ENCODE measurements around the gene KRT14.
"Not testable (repeated sequence)": the region's sequence is repeated elsewhere in the genome, so short reads cannot be mapped to it uniquely, and the experiment has no call there.

Gene KRT14

GRCh38 chr17:41617698-41618097 lies 31.0 kb upstream of the KRT14 start:
- CTCF ChIA-PET, result no interaction called here
- H3K9me3 ChIP-seq (ENCODE audit: control extremely low read depth in 1 of 5, control insufficient read depth in 4 of 5, insufficient read depth in 2 of 5, low read depth in 1 of 5, low read length in 4 of 5), result no peaks in the 10 kb centered on the region
- H3K4me3 ChIP-seq (ENCODE audit: control insufficient read depth in 1 of 7, extremely low read depth in 1 of 7, insufficient read depth in 4 of 7, low read depth in 2 of 7, low read length in 6 of 7), result no peak overlapping the region
- peaks cover 0 to 3% (median 0%) of the 10 kb centered on the region in 5 experiments for H3K27me3 ChIP-seq (replicated peaks in 2 of 5; ENCODE audit: control insufficient read depth in 4 of 5, insufficient read depth in 5 of 5, low read length in 4 of 5)
- POLR2A ChIA-PET, result no interaction called here
- WGBS (ENCODE audit: insufficient coverage), result 92% methylated on average over 11 of the region's 11 CpGs
- DNase-seq, result no peak
- no peaks in the 10 kb centered on the region for H3K36me3 ChIP-seq (ENCODE audit: control insufficient read depth in 4 of 4, insufficient read depth in 4 of 4, low read length in 3 of 4)
- no peak overlapping the region for H3K27ac ChIP-seq (ENCODE audit: insufficient read depth in 1 of 2, low read depth in 1 of 2, low read length in 2 of 2, poor library complexity in 1 of 2, severe bottlenecking in 2 of 2)
- no peaks in the 10 kb centered on the region for H3K4me1 ChIP-seq (ENCODE audit: control extremely low read depth in 1 of 4, control insufficient read depth in 4 of 4, insufficient read depth in 4 of 4, low read length in 3 of 4)

- Histone ChIP-seq H3K4me1 (ENCODE audit: control extremely low read depth in 1 of 4, control insufficient read depth in 4 of 4, insufficient read depth in 4 of 4, low read length in 3 of 4) (no peaks in the 10 kb centered on the region), H3K9me3 (ENCODE audit: control extremely low read depth in 1 of 5, control insufficient read depth in 4 of 5, insufficient read depth in 2 of 5, low read depth in 1 of 5, low read length in 4 of 5) (no peaks in the 10 kb centered on the region), H3K27me3 (replicated peaks in 2 of 5; ENCODE audit: control insufficient read depth in 4 of 5, insufficient read depth in 5 of 5, low read length in 4 of 5) (peaks cover 0 to 3% (median 0%) of the 10 kb centered on the region in 5 experiments), H3K4me3 (ENCODE audit: control insufficient read depth in 1 of 7, extremely low read depth in 1 of 7, insufficient read depth in 4 of 7, low read depth in 2 of 7, low read length in 6 of 7) (no peak overlapping the region), H3K27ac (ENCODE audit: insufficient read depth in 1 of 2, low read depth in 1 of 2, low read length in 2 of 2, poor library complexity in 1 of 2, severe bottlenecking in 2 of 2) (no peak overlapping the region), H3K36me3 (ENCODE audit: control insufficient read depth in 4 of 4, insufficient read depth in 4 of 4, low read length in 3 of 4) (no peaks in the 10 kb centered on the region)
- 95% methylated on average over 3 of the region's 3 CpGs for WGBS (ENCODE audit: insufficient coverage)
- DNase-seq, result no peak
- ChIA-PET CTCF (interaction anchor here (1.2 kb wide), 1 partner anchor 39 kb away, joined by 3 read pairs; no protein-coding TSS in a partner anchor), POLR2A (no interaction called here)
Observed at GRCh38 chr17:41617136-41617535, 30.4 kb upstream of the KRT14 start.

- H3K4me3 ChIP-seq (ENCODE audit: control insufficient read depth in 1 of 7, extremely low read depth in 1 of 7, insufficient read depth in 4 of 7, low read depth in 2 of 7, low read length in 6 of 7); H3K27me3 ChIP-seq (replicated peaks in 2 of 5; ENCODE audit: control insufficient read depth in 4 of 5, insufficient read depth in 5 of 5, low read length in 4 of 5); H3K9me3 ChIP-seq (ENCODE audit: control extremely low read depth in 1 of 5, control insufficient read depth in 4 of 5, insufficient read depth in 2 of 5, low read depth in 1 of 5, low read length in 4 of 5); H3K27ac ChIP-seq (ENCODE audit: insufficient read depth in 1 of 2, low read depth in 1 of 2, low read length in 2 of 2, poor library complexity in 1 of 2, severe bottlenecking in 2 of 2); H3K4me1 ChIP-seq (ENCODE audit: control extremely low read depth in 1 of 4, control insufficient read depth in 4 of 4, insufficient read depth in 4 of 4, low read length in 3 of 4); DNase-seq; POLR2A ChIA-PET; H3K36me3 ChIP-seq (ENCODE audit: control insufficient read depth in 4 of 4, insufficient read depth in 4 of 4, low read length in 3 of 4): not testable (repeated sequence)
- 100% methylated on average over 3 of the region's 4 CpGs for WGBS (ENCODE audit: insufficient coverage)
- CTCF ChIA-PET, result interaction anchor here (1.2 kb wide), 1 partner anchor 38 kb away, joined by 3 read pairs; no protein-coding TSS in a partner anchor
Observed at GRCh38 chr17:41616486-41616885, 29.8 kb upstream of the KRT14 start.

- H3K4me3 ChIP-seq (ENCODE audit: control insufficient read depth in 1 of 7, extremely low read depth in 1 of 7, insufficient read depth in 4 of 7, low read depth in 2 of 7, low read length in 6 of 7), result no peak overlapping the region
- no peaks in the 10 kb centered on the region for H3K4me1 ChIP-seq (ENCODE audit: control extremely low read depth in 1 of 4, control insufficient read depth in 4 of 4, insufficient read depth in 4 of 4, low read length in 3 of 4)
- DNase-seq, result no peak
- WGBS (ENCODE audit: insufficient coverage), result 69% methylated on average over 4 of the region's 7 CpGs
- H3K36me3 ChIP-seq (ENCODE audit: control insufficient read depth in 4 of 4, insufficient read depth in 4 of 4, low read length in 3 of 4), result no peaks in the 10 kb centered on the region
- ChIA-PET POLR2A (no interaction called here), CTCF (no interaction called here)
- no peak overlapping the region for H3K27ac ChIP-seq (ENCODE audit: insufficient read depth in 1 of 2, low read depth in 1 of 2, low read length in 2 of 2, poor library complexity in 1 of 2, severe bottlenecking in 2 of 2)
- peaks cover 0 to 6% (median 0%) of the 10 kb centered on the region in 5 experiments for H3K27me3 ChIP-seq (replicated peaks in 2 of 5; ENCODE audit: control insufficient read depth in 4 of 5, insufficient read depth in 5 of 5, low read length in 4 of 5)
- no peaks in the 10 kb centered on the region for H3K9me3 ChIP-seq (ENCODE audit: control extremely low read depth in 1 of 5, control insufficient read depth in 4 of 5, insufficient read depth in 2 of 5, low read depth in 1 of 5, low read length in 4 of 5)
Observed at GRCh38 chr17:41615454-41615853, 28.8 kb upstream of the KRT14 start.

- H3K9me3 ChIP-seq (ENCODE audit: control extremely low read depth in 1 of 5, control insufficient read depth in 4 of 5, insufficient read depth in 2 of 5, low read depth in 1 of 5, low read length in 4 of 5); H3K4me1 ChIP-seq (ENCODE audit: control extremely low read depth in 1 of 4, control insufficient read depth in 4 of 4, insufficient read depth in 4 of 4, low read length in 3 of 4); CTCF ChIA-PET; POLR2A ChIA-PET; H3K4me3 ChIP-seq (ENCODE audit: control insufficient read depth in 1 of 7, extremely low read depth in 1 of 7, insufficient read depth in 4 of 7, low read depth in 2 of 7, low read length in 6 of 7); H3K36me3 ChIP-seq (ENCODE audit: control insufficient read depth in 4 of 4, insufficient read depth in 4 of 4, low read length in 3 of 4); H3K27ac ChIP-seq (ENCODE audit: insufficient read depth in 1 of 2, low read depth in 1 of 2, low read length in 2 of 2, poor library complexity in 1 of 2, severe bottlenecking in 2 of 2); H3K27me3 ChIP-seq (replicated peaks in 2 of 5; ENCODE audit: control insufficient read depth in 4 of 5, insufficient read depth in 5 of 5, low read length in 4 of 5): not testable (repeated sequence)
- DNase-seq, result peak in 2 of 3 donors; percentile 28 to 38
- 56% methylated on average over 5 of the region's 9 CpGs for WGBS (ENCODE audit: insufficient coverage)
Observed at GRCh38 chr17:41614767-41615166, 28.1 kb upstream of the KRT14 start.

- Histone ChIP-seq H3K9me3 (ENCODE audit: control extremely low read depth in 1 of 5, control insufficient read depth in 4 of 5, insufficient read depth in 2 of 5, low read depth in 1 of 5, low read length in 4 of 5) (no peaks in the 10 kb centered on the region), H3K36me3 (ENCODE audit: control insufficient read depth in 4 of 4, insufficient read depth in 4 of 4, low read length in 3 of 4) (no peaks in the 10 kb centered on the region), H3K4me1 (ENCODE audit: control extremely low read depth in 1 of 4, control insufficient read depth in 4 of 4, insufficient read depth in 4 of 4, low read length in 3 of 4) (no peaks in the 10 kb centered on the region), H3K4me3 (ENCODE audit: control insufficient read depth in 1 of 7, extremely low read depth in 1 of 7, insufficient read depth in 4 of 7, low read depth in 2 of 7, low read length in 6 of 7) (no peak overlapping the region), H3K27ac (ENCODE audit: insufficient read depth in 1 of 2, low read depth in 1 of 2, low read length in 2 of 2, poor library complexity in 1 of 2, severe bottlenecking in 2 of 2) (no peak overlapping the region), H3K27me3 (replicated peaks in 2 of 5; ENCODE audit: control insufficient read depth in 4 of 5, insufficient read depth in 5 of 5, low read length in 4 of 5) (peaks cover 0 to 6% (median 3%) of the 10 kb centered on the region in 5 experiments)
- 97% methylated on average over 3 of the region's 5 CpGs for WGBS (ENCODE audit: insufficient coverage)
- ChIA-PET CTCF (no interaction called here), POLR2A (no interaction called here)
- no peak for DNase-seq
Observed at GRCh38 chr17:41614098-41614497, 27.4 kb upstream of the KRT14 start.

GRCh38 chr17:41613277-41614082 lies 26.8 kb upstream of the KRT14 start:
- H3K27ac ChIP-seq (ENCODE audit: insufficient read depth in 1 of 2, low read depth in 1 of 2, low read length in 2 of 2, poor library complexity in 1 of 2, severe bottlenecking in 2 of 2), result no peak overlapping the region
- no peaks in the 10 kb centered on the region for H3K9me3 ChIP-seq (ENCODE audit: control extremely low read depth in 1 of 5, control insufficient read depth in 4 of 5, insufficient read depth in 2 of 5, low read depth in 1 of 5, low read length in 4 of 5)
- H3K4me3 ChIP-seq (ENCODE audit: control insufficient read depth in 1 of 7, extremely low read depth in 1 of 7, insufficient read depth in 4 of 7, low read depth in 2 of 7, low read length in 6 of 7), result no peak overlapping the region
- 95% methylated on average over 7 of the region's 11 CpGs for WGBS (ENCODE audit: insufficient coverage)
- no peak for DNase-seq
- no peaks in the 10 kb centered on the region for H3K4me1 ChIP-seq (ENCODE audit: control extremely low read depth in 1 of 4, control insufficient read depth in 4 of 4, insufficient read depth in 4 of 4, low read length in 3 of 4)
- ChIA-PET POLR2A (no interaction called here), CTCF (no interaction called here)
- peaks cover 0 to 6% (median 3%) of the 10 kb centered on the region in 5 experiments for H3K27me3 ChIP-seq (replicated peaks in 2 of 5; ENCODE audit: control insufficient read depth in 4 of 5, insufficient read depth in 5 of 5, low read length in 4 of 5)
- no peaks in the 10 kb centered on the region for H3K36me3 ChIP-seq (ENCODE audit: control insufficient read depth in 4 of 4, insufficient read depth in 4 of 4, low read length in 3 of 4)
